GM12878 (cell line): Measurements from ENCODE around the gene GREM1. TPM values are rescaled to one million over a fixed set of nuclear protein-coding genes. Genes with fewer than 3 reads are reported as not detected.
A peak's percentile ranks its signal among the peaks of the same experiment; 100 is the strongest.

ENCODE experiments used
- ATF2 ChIP-seq: IDR thresholded peaks from 2 replicates; pipeline ENCODE4 v1.6.1; 2012; ENCODE audit warnings: low read length, inconsistent platforms
- ATF7 ChIP-seq: fragments of 450-650 bp; IDR thresholded peaks from 2 replicates; pipeline ENCODE4 v1.6.1; 2016; ENCODE audit warnings: low read depth, mild to moderate bottlenecking
- CEBPZ ChIP-seq: fragments of 150-350 bp; IDR thresholded peaks from 2 replicates; pipeline ENCODE4 v1.6.1; 2016; ENCODE audit warnings: low read depth, low read length
- EP300 ChIP-seq, 2 experiments: fragments of 150-350 bp in 1 of 2; IDR thresholded peaks; 2 replicates each; pipeline ENCODE4 v1.6.1; 2011 to 2012; ENCODE audit warnings: low read depth in 2 of 2, low read length in 2 of 2, borderline replicate concordance in 1 of 2, improper control_type of control experiment in 1 of 2, inconsistent platforms in 1 of 2; ENCODE audit not compliant: control insufficient read depth in 1 of 2
- MEF2A ChIP-seq: IDR thresholded peaks from 2 replicates; pipeline ENCODE4 v1.6.1; 2011; ENCODE audit warnings: low read depth, mild to moderate bottlenecking, low read length, moderate library complexity; ENCODE audit not compliant: insufficient read depth
- NKRF ChIP-seq: fragments of 450-650 bp; conservative IDR thresholded peaks from 2 replicates; pipeline ENCODE4 v1.6.1; 2017; ENCODE audit warnings: mild to moderate bottlenecking, moderate library complexity
- POLR2A ChIP-seq: IDR thresholded peaks from 2 replicates; pipeline ENCODE4 v1.6.1; 2011; ENCODE audit warnings: low read depth, mild to moderate bottlenecking, low read length
- SMARCA5 ChIP-seq: fragments of 450-650 bp; IDR thresholded peaks from 2 replicates; pipeline ENCODE4 v1.6.1; 2017; ENCODE audit warnings: mild to moderate bottlenecking
- polyA plus RNA-seq, 11 experiments: library from polyadenylated mRNA; depleted of rRNA in 4 of 11; unstranded in 6 of 11; stranded (reverse) in 5 of 11; fragments of >200 nt; fragmentation: Nextera tagmentation in 4 of 11; fragmentation: Illumina TruSeq in 1 of 11; extraction: Ambion mirVana in 4 of 11; extraction: Trizol in 1 of 11; gene quantifications; 1 replicate in 1 of 11; 2 replicates in 10 of 11; pipeline versions ENCODE4 v1.2.1 to v1.2.3, GENCODE V29; 2011 to 2016; ENCODE audit warnings: inconsistent platforms in 2 of 11, missing spikeins in 2 of 11, low read depth in 1 of 11
- total RNA-seq, 4 experiments: library from RNA; depleted of rRNA in 3 of 4; stranded (reverse); fragments of >200 nt in 3 of 4; fragmentation: Illumina TruSeq in 1 of 4; extraction: Trizol in 1 of 4; gene quantifications; 2 replicates each; pipeline versions ENCODE4 v1.2.1 to v1.2.3, GENCODE V29; 2013 to 2021

GREM1 gene
- total and polyA plus RNA-seq, 10 of the 15 experiments (the other 5 are each of a cell fraction or from before 2014, with no cell fraction given): 0.08 to 0.36 (median 0.08) TPM; not detected in 7

GRCh38 chr15:32723171-32723948 is 5.6 kb downstream of the GREM1 start (continued):
- TF ChIP-seq CEBPZ (no peak), EP300 (IDR thresholded peaks at IDR 0.05; ENCODE audit: borderline replicate concordance in 1 of 2, control insufficient read depth in 1 of 2, low read depth in 2 of 2, low read length in 2 of 2) (0 out of 4 replicates have a peak, but pooled peaks of 1 of the 2 experiments have one; percentile 8), NKRF (no peak), POLR2A (no peak), ATF2 (no peak), ATF7 (no peak), SMARCA5 (no peak), MEF2A (peak; percentile 69)
- TF ChIP-seq, all 136 proteins: peak for 15
